HCT116 (cell line): ENCODE results near the gene HCRTR1.

Experiments
- EGR1 ChIP-seq: IDR thresholded peaks from 2 replicates; pipeline ENCODE4 v1.6.1; 2012; ENCODE audit warnings: low read depth
- EZH2 ChIP-seq: fragments of 200-600 bp; sonication (generic); IDR thresholded peaks from 2 replicates; pipeline ENCODE4 v1.6.1; 2017; ENCODE audit warnings: antibody characterized with exemption, mixed run types
- EZH2phosphoT487 ChIP-seq: fragments of 200-600 bp; IDR thresholded peaks from 2 replicates; pipeline ENCODE4 v1.6.1; 2018; ENCODE audit warnings: antibody characterized with exemption, borderline replicate concordance
- FOSL1 ChIP-seq: IDR thresholded peaks from 2 replicates; pipeline ENCODE4 v1.6.1; 2012; ENCODE audit warnings: low read depth
- MAX ChIP-seq: IDR thresholded peaks from 2 replicates; pipeline ENCODE4 v1.6.1; 2012
- POLR2A ChIP-seq: IDR thresholded peaks from 2 replicates; pipeline ENCODE4 v1.7.0; 2011; ENCODE audit warnings: borderline replicate concordance; ENCODE audit not compliant: insufficient read depth, insufficient read length; ENCODE audit errors: extremely low read depth
- POLR2AphosphoS5 ChIP-seq: IDR thresholded peaks from 2 replicates; pipeline ENCODE4 v1.6.1; 2011; ENCODE audit warnings: mild to moderate bottlenecking, low read depth, low read length, moderate library complexity
- RAD21 ChIP-seq: IDR thresholded peaks from 2 replicates; pipeline ENCODE4 v1.6.1; 2012; ENCODE audit warnings: low read depth, mild to moderate bottlenecking
- SP1 ChIP-seq: IDR thresholded peaks from 2 replicates; pipeline ENCODE4 v1.6.1; 2012; ENCODE audit warnings: low read depth
- YY1 ChIP-seq: IDR thresholded peaks from 2 replicates; pipeline ENCODE4 v1.6.1; 2011; ENCODE audit warnings: low read length, low read depth, moderate library complexity, mild to moderate bottlenecking; ENCODE audit not compliant: insufficient replicate concordance; ENCODE audit errors: extremely low read depth
- ZBTB33 ChIP-seq: IDR thresholded peaks from 2 replicates; pipeline ENCODE4 v1.6.1; 2011; ENCODE audit warnings: mild to moderate bottlenecking, low read length, moderate library complexity; ENCODE audit not compliant: insufficient replicate concordance; ENCODE audit errors: extremely low read depth
- ZNF274 ChIP-seq: fragments of 200-500 bp; sonication (Bioruptor generic); IDR thresholded peaks from 2 replicates; pipeline ENCODE4 v1.6.1; 2014; ENCODE audit warnings: mild to moderate bottlenecking, low read depth, low read length, inconsistent platforms
- TF ChIP-seq, protein P1 (sequence below): IDR thresholded peaks from 2 replicates; pipeline ENCODE4 v1.6.1; 2012; ENCODE audit warnings: low read depth
- TF ChIP-seq, protein P2 (sequence below), 3 experiments: fragments of 200-600 bp in 1 of 3; sonication (generic) in 1 of 3; IDR thresholded peaks in 2 of 3; conservative IDR thresholded peaks in 1 of 3; 2 replicates each; pipeline ENCODE4 v1.5.1; 2012 to 2017; ENCODE audit warnings: low read depth in 2 of 3, low read length in 2 of 3, antibody characterized with exemption in 1 of 3, borderline replicate concordance in 1 of 3, control low read depth in 1 of 3, mild to moderate bottlenecking in 1 of 3, mixed read lengths in 1 of 3, mixed run types in 1 of 3, moderate library complexity in 1 of 3; ENCODE audit not compliant: insufficient read depth in 1 of 3

DNA sequence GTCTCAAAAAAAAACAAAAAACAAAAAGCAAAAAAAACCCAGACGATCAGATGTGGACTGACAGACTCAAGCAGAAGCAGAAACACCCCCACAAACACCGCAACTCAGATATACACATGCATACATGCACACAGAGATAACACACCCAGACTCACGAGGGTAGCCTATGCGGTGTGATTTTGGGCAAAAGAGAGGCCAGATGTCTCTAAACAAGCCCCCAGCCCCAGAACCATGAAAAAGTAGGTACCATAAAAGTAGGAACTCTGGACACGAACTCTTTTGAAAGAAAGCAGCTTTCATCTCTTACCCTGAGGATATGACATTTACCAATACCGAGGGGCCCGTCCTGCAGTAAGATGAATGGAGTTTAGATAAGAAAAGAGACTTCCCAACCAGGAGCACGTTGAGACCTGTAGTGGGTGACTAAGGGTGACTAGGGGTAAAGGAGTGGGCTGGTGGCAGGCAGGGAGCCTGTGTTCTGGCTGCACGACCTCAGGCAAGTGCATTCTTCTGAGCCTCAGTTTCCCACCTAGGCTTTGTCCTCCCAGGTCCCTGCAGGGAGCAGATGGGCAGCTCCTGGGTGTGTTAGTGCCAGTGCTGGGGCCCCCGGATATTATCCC lies 42.6 kb upstream of the HCRTR1 start:
- TF ChIP-seq POLR2AphosphoS5 (no peak), YY1 (no peak), RAD21 (no peak), ZBTB33 (no peak), SP1 (no peak), EGR1 (no peak), ZNF274 (no peak), EZH2 (no peak), MAX (no peak), POLR2A (no peak), FOSL1 (no peak), EZH2phosphoT487 (no peak)
- TF ChIP-seq, protein P1, sequence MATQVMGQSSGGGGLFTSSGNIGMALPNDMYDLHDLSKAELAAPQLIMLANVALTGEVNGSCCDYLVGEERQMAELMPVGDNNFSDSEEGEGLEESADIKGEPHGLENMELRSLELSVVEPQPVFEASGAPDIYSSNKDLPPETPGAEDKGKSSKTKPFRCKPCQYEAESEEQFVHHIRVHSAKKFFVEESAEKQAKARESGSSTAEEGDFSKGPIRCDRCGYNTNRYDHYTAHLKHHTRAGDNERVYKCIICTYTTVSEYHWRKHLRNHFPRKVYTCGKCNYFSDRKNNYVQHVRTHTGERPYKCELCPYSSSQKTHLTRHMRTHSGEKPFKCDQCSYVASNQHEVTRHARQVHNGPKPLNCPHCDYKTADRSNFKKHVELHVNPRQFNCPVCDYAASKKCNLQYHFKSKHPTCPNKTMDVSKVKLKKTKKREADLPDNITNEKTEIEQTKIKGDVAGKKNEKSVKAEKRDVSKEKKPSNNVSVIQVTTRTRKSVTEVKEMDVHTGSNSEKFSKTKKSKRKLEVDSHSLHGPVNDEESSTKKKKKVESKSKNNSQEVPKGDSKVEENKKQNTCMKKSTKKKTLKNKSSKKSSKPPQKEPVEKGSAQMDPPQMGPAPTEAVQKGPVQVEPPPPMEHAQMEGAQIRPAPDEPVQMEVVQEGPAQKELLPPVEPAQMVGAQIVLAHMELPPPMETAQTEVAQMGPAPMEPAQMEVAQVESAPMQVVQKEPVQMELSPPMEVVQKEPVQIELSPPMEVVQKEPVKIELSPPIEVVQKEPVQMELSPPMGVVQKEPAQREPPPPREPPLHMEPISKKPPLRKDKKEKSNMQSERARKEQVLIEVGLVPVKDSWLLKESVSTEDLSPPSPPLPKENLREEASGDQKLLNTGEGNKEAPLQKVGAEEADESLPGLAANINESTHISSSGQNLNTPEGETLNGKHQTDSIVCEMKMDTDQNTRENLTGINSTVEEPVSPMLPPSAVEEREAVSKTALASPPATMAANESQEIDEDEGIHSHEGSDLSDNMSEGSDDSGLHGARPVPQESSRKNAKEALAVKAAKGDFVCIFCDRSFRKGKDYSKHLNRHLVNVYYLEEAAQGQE: no peak
- TF ChIP-seq, protein P2, sequence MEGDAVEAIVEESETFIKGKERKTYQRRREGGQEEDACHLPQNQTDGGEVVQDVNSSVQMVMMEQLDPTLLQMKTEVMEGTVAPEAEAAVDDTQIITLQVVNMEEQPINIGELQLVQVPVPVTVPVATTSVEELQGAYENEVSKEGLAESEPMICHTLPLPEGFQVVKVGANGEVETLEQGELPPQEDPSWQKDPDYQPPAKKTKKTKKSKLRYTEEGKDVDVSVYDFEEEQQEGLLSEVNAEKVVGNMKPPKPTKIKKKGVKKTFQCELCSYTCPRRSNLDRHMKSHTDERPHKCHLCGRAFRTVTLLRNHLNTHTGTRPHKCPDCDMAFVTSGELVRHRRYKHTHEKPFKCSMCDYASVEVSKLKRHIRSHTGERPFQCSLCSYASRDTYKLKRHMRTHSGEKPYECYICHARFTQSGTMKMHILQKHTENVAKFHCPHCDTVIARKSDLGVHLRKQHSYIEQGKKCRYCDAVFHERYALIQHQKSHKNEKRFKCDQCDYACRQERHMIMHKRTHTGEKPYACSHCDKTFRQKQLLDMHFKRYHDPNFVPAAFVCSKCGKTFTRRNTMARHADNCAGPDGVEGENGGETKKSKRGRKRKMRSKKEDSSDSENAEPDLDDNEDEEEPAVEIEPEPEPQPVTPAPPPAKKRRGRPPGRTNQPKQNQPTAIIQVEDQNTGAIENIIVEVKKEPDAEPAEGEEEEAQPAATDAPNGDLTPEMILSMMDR (IDR thresholded peaks at IDR 0.05 in 2 of 3, conservative IDR thresholded peaks at IDR 0.05 in 1 of 3; ENCODE audit: borderline replicate concordance in 1 of 3, insufficient read depth in 1 of 3, low read depth in 2 of 3, low read length in 2 of 3): no peak
